Suprapubic skin (tissue), 3 donors: Measurements from ENCODE around the gene LYL1.

Experiments used
- EP300 ChIP-seq: sonication (generic); formaldehyde crosslinking; IDR thresholded peaks from one replicate; pipeline ENCODE4 v1.6.1; 2017; ENCODE audit warnings: antibody characterized with exemption
- POLR2A ChIP-seq, 2 donors: fragments of 450-650 bp; IDR thresholded peaks; one replicate each; pipeline ENCODE4 v1.6.1; 2017; ENCODE audit warnings: antibody characterized with exemption in 2 of 2, mild to moderate bottlenecking in 2 of 2, moderate library complexity in 2 of 2
- TF ChIP-seq, protein P1 (sequence below), 2 donors: fragments of 200-600 bp in 1 of 2; fragments of 450-650 bp in 1 of 2; sonication (generic) in 1 of 2; IDR thresholded peaks; one replicate each; pipeline ENCODE4 v1.5.1; 2016 to 2019; ENCODE audit warnings: antibody characterized with exemption in 2 of 2, mild to moderate bottlenecking in 1 of 2, moderate library complexity in 1 of 2

DNA sequence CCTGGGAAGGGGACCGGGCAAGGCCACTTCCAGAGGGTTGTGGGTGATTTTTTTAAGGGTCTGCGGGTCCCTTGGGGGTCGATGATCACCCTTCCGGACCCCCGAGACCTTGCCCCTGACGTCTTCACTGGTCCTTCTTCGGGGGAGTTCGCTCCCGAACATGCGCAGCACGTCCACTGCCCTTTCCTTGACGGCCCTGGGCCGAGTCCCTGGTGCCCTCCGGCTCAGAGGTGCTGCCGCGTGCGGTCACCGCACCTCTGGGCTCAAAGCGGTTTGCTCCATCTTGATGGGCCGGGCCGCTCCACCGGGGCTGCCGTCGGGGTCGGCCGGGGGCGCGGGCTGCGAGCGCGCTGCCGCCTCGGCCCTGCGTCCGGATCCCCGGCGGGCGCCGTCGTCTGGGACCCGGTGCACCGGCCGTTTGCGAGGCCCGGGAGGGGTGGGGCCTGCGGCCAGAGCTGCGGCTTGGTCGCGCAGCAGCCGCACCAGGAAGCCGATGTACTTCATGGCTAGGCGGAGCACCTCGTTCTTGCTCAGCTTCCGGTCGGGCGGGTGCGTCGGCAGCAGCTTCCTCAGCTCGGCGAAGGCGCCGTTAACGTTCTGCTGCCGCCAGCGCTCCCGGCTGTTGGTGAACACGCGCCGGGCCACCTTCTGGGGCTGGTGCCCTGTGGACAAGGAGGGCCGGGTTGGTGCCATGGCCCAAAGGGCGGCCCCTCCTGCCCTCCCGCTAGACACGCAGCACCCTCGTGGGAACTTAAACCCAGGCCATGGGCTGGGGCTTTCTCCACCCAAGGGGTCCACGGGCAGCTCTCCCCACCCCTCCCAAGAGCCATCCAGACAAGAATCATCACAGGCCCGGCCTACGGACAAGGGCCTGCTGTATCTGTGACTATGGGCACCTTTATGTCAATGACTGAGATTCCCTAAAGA is 3.3 kb downstream of the LYL1 start:
- TF ChIP-seq, protein P1, sequence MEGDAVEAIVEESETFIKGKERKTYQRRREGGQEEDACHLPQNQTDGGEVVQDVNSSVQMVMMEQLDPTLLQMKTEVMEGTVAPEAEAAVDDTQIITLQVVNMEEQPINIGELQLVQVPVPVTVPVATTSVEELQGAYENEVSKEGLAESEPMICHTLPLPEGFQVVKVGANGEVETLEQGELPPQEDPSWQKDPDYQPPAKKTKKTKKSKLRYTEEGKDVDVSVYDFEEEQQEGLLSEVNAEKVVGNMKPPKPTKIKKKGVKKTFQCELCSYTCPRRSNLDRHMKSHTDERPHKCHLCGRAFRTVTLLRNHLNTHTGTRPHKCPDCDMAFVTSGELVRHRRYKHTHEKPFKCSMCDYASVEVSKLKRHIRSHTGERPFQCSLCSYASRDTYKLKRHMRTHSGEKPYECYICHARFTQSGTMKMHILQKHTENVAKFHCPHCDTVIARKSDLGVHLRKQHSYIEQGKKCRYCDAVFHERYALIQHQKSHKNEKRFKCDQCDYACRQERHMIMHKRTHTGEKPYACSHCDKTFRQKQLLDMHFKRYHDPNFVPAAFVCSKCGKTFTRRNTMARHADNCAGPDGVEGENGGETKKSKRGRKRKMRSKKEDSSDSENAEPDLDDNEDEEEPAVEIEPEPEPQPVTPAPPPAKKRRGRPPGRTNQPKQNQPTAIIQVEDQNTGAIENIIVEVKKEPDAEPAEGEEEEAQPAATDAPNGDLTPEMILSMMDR (IDR thresholded peaks at IDR 0.05), result no peak
- peak in 1 of 2 donors; percentile 19 for TF ChIP-seq POLR2A (IDR thresholded peaks at IDR 0.05)
- TF ChIP-seq EP300, result no peak
